Erythroblast (primary cell): ENCODE data around the gene DPH6.

Experiments
- GATA1 ChIP-seq: IDR thresholded peaks from 2 replicates; pipeline ENCODE4 v1.6.1; 2011; ENCODE audit warnings: low read depth, mild to moderate bottlenecking, control low read depth, low read length, moderate library complexity
- POLR2A ChIP-seq: IDR thresholded peaks from 2 replicates; pipeline ENCODE4 v1.6.1; 2011; ENCODE audit warnings: mild to moderate bottlenecking, low read length

DNA sequence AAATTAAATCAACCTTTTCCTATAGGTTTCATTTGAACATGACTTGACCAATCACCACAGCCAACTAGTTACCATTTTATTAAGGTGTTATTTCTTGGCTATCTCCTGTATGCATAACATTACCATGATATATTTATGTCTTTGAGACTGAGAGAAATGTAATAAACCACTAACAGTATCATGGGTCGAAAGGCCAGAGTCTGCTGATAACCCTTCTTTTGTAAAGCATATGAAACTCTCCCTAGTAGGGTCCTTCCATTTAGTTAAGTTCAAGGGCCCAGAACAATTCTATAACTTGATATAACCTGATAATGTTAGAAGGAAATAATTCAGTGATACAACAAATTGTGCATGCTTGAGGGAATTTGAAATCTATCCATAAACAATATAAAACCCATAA, 14.3 kb upstream of the DPH6 start:
- TF ChIP-seq POLR2A (no peak), GATA1 (no peak)
